Type B pancreatic cell (in vitro differentiated cells): ENCODE data around the gene RHEBL1. TPM values are rescaled to one million over a fixed set of nuclear protein-coding genes. Genes with fewer than 3 reads are reported as not detected.

Experiments used
- DNase-seq: peaks from one replicate; pipeline ENCODE4 v3.0.0; 2021; ENCODE audit warnings: mixed read lengths; ENCODE audit not compliant: unreplicated experiment; ENCODE audit errors: extremely low spot score
- H3K27ac Mint-ChIP-seq: 2 replicates; pipeline ENCODE4 v1.8.0; 2021; ENCODE audit warnings: mild to moderate bottlenecking, mixed read lengths
- H3K27me3 Mint-ChIP-seq: 2 replicates; pipeline ENCODE4 v1.8.0; 2021; ENCODE audit warnings: mixed read lengths
- H3K36me3 Mint-ChIP-seq: 2 replicates; pipeline ENCODE4 v1.8.0; 2021; ENCODE audit warnings: mixed read lengths
- H3K4me1 Mint-ChIP-seq: one replicate; pipeline ENCODE4 v1.8.0; 2021; ENCODE audit warnings: mixed read lengths; ENCODE audit not compliant: unreplicated experiment
- H3K4me3 Mint-ChIP-seq: 2 replicates; pipeline ENCODE4 v1.8.0; 2021; ENCODE audit warnings: mild to moderate bottlenecking, mixed read lengths
- H3K9me3 Mint-ChIP-seq: 2 replicates; pipeline ENCODE4 v1.8.0; 2021; ENCODE audit warnings: mixed read lengths
- CTCF ChIP-seq: fragments of 200-600 bp; sonication (generic); conservative IDR thresholded peaks from 2 replicates; pipeline ENCODE4 v1.5.0; 2021; ENCODE audit warnings: antibody characterized with exemption, mild to moderate bottlenecking
- total RNA-seq: library from RNA; stranded (reverse); gene quantifications from 2 replicates; pipeline ENCODE4 v1.2.1, GENCODE V29; 2021; ENCODE audit warnings: low replicate concordance

The RHEBL1 gene
- total RNA-seq, 1 donor from 2014 or later = 1.8 TPM

GRCh38 chr12:49018261-49019119 lies 51.3 kb downstream of the RHEBL1 start, which contains the start of gene PRKAG1:
Gene PRKAG1, minus strand, starts transcription at chr12:49018776. Its CDS starts 36 bp downstream, at chr12:49018740.
- peak within 1 kb of the TSS; percentile 96 for H3K4me3 Mint-ChIP-seq
- H3K27me3 Mint-ChIP-seq = no peaks in the 10 kb centered on the region
- H3K27ac Mint-ChIP-seq = peak within 1 kb of the TSS; percentile 98
- H3K9me3 Mint-ChIP-seq = no peaks in the 10 kb centered on the region
- peak; percentile 59 for TF ChIP-seq CTCF
- peaks cover 8% of the 10 kb centered on the region for H3K36me3 Mint-ChIP-seq
- peaks cover 31% of the 10 kb centered on the region for H3K4me1 Mint-ChIP-seq
- DNase-seq = peak; percentile 95

DNA sequence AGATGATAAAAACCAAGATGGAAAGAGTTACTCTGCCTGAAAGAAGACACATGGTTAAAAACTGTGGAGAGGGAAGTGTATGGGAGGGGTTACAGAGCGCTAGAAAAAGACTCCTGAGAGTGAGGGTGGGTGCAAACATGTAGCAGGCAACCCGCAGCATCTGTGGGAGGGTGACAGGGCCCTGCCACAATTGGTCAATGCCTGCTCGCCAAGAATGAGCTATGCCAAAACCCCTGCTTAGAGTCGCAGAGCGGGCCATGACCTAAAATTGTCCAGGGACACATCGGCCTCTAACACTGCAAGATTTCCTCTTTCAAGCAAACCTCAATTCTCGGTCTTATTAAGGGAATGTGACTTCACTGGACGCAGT lies 51.9 kb downstream of the RHEBL1 start:
- no peak for TF ChIP-seq CTCF
- peaks cover 5% of the 10 kb centered on the region for H3K36me3 Mint-ChIP-seq
- H3K27ac Mint-ChIP-seq = peak overlapping the region; percentile 98
- no peak for DNase-seq
- H3K4me1 Mint-ChIP-seq = peaks cover 31% of the 10 kb centered on the region
- no peaks in the 10 kb centered on the region for H3K9me3 Mint-ChIP-seq
- no peaks in the 10 kb centered on the region for H3K27me3 Mint-ChIP-seq
- peak overlapping the region; percentile 96 for H3K4me3 Mint-ChIP-seq

DNA sequence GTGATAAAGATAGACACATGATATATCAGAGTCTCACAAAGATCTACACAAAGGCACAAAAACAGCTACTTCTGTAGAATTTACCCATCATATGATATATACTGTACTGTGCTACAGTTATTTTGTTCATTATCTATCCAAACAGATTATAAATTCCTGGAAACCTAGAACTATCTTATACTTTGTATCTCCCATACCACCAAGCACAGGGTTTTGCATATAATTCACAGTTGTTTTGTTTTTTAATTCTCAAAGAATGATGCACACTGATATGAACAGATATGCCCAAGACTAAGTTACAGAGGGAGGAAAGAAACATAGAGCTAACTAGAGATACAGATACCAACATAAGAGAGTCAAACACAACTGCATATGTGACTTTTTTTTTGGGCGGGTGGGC lies 54.6 kb downstream of the RHEBL1 start:
- DNase-seq = no peak

More for the DNA sequence above, 54.6 kb downstream of the RHEBL1 start:
- Mint-ChIP-seq H3K9me3 (no peaks in the 10 kb centered on the region), H3K4me1 (peaks cover 31% of the 10 kb centered on the region), H3K36me3 (no peaks in the 10 kb centered on the region), H3K4me3 (peak overlapping the region; percentile 1), H3K27ac (no peak overlapping the region), H3K27me3 (no peaks in the 10 kb centered on the region)
- no peak for TF ChIP-seq CTCF

Other genes starting within 250 kb of the RHEBL1 start
- gene DDX23, start 217.8 kb downstream of the RHEBL1 start, total RNA-seq = 95.3 and 104 TPM in 2 replicates
- gene RND1, start 204.1 kb downstream of the RHEBL1 start, total RNA-seq = 3.2 and 6.9 TPM in 2 replicates
- 44.6 and 56.3 TPM in 2 replicates for gene FKBP11, start 144.5 kb downstream of the RHEBL1 start, total RNA-seq
- 161 and 168 TPM in 2 replicates for gene ARF3, start 112.5 kb downstream of the RHEBL1 start, total RNA-seq
- gene WNT10B, start 98.2 kb downstream of the RHEBL1 start, total RNA-seq = 6.2 and 6.3 TPM in 2 replicates
- 28.9 TPM in 1 of 2 replicates, not detected in the other for gene WNT1, start 91.7 kb downstream of the RHEBL1 start, total RNA-seq
- gene DDN, start 70.6 kb downstream of the RHEBL1 start, total RNA-seq = 0.45 and 8.8 TPM in 2 replicates
- gene PRKAG1, start 51.2 kb downstream of the RHEBL1 start, total RNA-seq = 58.7 and 66.3 TPM in 2 replicates
- 95.4 and 97.6 TPM in 2 replicates for gene KMT2D, start 9.2 kb downstream of the RHEBL1 start, total RNA-seq
- 0.56 TPM in 1 of 2 replicates, not detected in the other for gene DHH, start 24.8 kb upstream of the RHEBL1 start, total RNA-seq
- gene LMBR1L, start 40.9 kb upstream of the RHEBL1 start, total RNA-seq = 101 and 105 TPM in 2 replicates
- gene TUBA1B, start 61.4 kb upstream of the RHEBL1 start, total RNA-seq = 664 and 1,458 TPM in 2 replicates
- 211 and 489 TPM in 2 replicates for gene TUBA1A, start 119.1 kb upstream of the RHEBL1 start, total RNA-seq
- 187 and 221 TPM in 2 replicates for gene TUBA1C, start 195.1 kb upstream of the RHEBL1 start, total RNA-seq
- 1.8 and 7.3 TPM in 2 replicates for gene PRPH, start 225.2 kb upstream of the RHEBL1 start, total RNA-seq